ENCODE data around the gene RWDD3.

Gene RWDD3

GRCh38 chr1:95282518-95282895 is 48.5 kb downstream of the RWDD3 start:
- DNase-seq (ENCODE audit: extremely low read depth, low read depth) = no peak
- TF ChIP-seq CTCF (IDR thresholded peaks at IDR 0.05; ENCODE audit: low read depth, low read length) = no peak

- TF ChIP-seq CTCF (IDR thresholded peaks at IDR 0.05; ENCODE audit: low read depth, low read length) = no peak
- no peak for DNase-seq (ENCODE audit: extremely low read depth, low read depth)
These were observed 50.4 kb downstream of the RWDD3 start for GRCh38 chr1:95284420-95284819.

GRCh38 chr1:95286479-95286878 is 52.5 kb downstream of the RWDD3 start:
- no peak for TF ChIP-seq CTCF (IDR thresholded peaks at IDR 0.05; ENCODE audit: low read depth, low read length)
- DNase-seq (ENCODE audit: extremely low read depth, low read depth) = no peak

DNA sequence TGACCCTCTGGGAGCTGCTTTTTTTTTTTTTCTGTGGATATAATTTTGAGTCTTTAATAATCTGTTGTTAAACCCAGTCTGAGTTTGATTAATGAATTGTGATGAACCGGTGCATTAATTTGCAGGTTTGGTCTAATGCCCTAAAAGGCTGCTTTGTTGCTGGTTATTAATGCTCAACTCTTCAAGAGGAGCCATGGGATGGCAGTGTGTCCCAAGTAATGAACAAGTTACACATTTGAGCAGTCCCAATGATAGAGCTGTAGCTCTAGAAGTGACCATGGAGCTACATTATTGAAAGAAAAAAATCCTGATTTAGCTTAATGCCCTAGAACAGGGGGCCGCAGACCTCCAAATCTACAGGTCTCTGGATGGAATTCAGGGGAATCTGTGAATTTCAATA is 53.1 kb downstream of the RWDD3 start:
- no peak for TF ChIP-seq CTCF (IDR thresholded peaks at IDR 0.05; ENCODE audit: low read depth, low read length)

GRCh38 chr1:95287825-95288224 is 53.8 kb downstream of the RWDD3 start:
- no peak for TF ChIP-seq CTCF (IDR thresholded peaks at IDR 0.05; ENCODE audit: low read depth, low read length)
- no peak for DNase-seq (ENCODE audit: extremely low read depth, low read depth)

More for the DNA sequence above, 53.1 kb downstream of the RWDD3 start:
- DNase-seq (ENCODE audit: extremely low read depth, low read depth) = no peak

Measured in AG09319 (cell line).